ENCODE data around the gene ZBED4. TPM values are rescaled to one million over a fixed set of nuclear protein-coding genes. Genes with fewer than 3 reads are reported as not detected.

The ZBED4 gene
- total and polyA plus RNA-seq, 2 experiments from 2014 or later = 8.5 to 31.9 TPM

GRCh38 chr22:49910229-49911155 is 56.8 kb downstream of the ZBED4 start:
- Histone ChIP-seq H3K27ac (ENCODE audit: low read depth) (no peak overlapping the region), H3K4me1 (ENCODE audit: insufficient read depth) (no peaks in the 10 kb centered on the region), H3K27me3 (ENCODE audit: insufficient read depth) (no peaks in the 10 kb centered on the region), H2AFZ (no peak overlapping the region), H3K79me2 (replicated peaks; ENCODE audit: insufficient read depth) (no peaks in the 10 kb centered on the region), H3K36me3 (ENCODE audit: insufficient read depth) (no peaks in the 10 kb centered on the region), H3K9me2 (ENCODE audit: insufficient read depth) (no peaks in the 10 kb centered on the region), H3K4me2 (no peak overlapping the region), H3F3A (replicated peaks; ENCODE audit: low read depth) (no peaks in the 10 kb centered on the region), H4K20me1 (replicated peaks; ENCODE audit: insufficient read depth) (no peaks in the 10 kb centered on the region; the same call in 1 of the 2 replicates), H3K4me3 (no peak overlapping the region)
- H3K36me3 Mint-ChIP-seq (ENCODE audit: low read depth) = peaks cover 14% of the 10 kb centered on the region; the same call in 2 of the 3 replicates
- no peak for ATAC-seq
- no peak for DNase-seq (ENCODE audit: low spot score)
- H3K27ac Mint-ChIP-seq = no peak overlapping the region
- peaks cover 17% of the 10 kb centered on the region for H3K27me3 Mint-ChIP-seq (ENCODE audit: insufficient read depth, low read depth, poor library complexity)
- H3K9me3 Mint-ChIP-seq = no peaks in the 10 kb centered on the region
- TF ChIP-seq JUNB (IDR thresholded peaks at IDR 0.05; ENCODE audit: unreplicated experiment) (no peak), CTCF (conservative IDR thresholded peaks at IDR 0.05; ENCODE audit: low read depth in 2 of 2) (no peak), EZH2phosphoT487 (IDR thresholded peaks at IDR 0.05; ENCODE audit: unreplicated experiment) (no peak), REST (IDR thresholded peaks at IDR 0.05; ENCODE audit: unreplicated experiment) (no peak), ETS1 (IDR thresholded peaks at IDR 0.05) (no peak)
- H3K4me1 Mint-ChIP-seq = no peaks in the 10 kb centered on the region
- H3K4me3 Mint-ChIP-seq = no peak overlapping the region
